Measurements from ENCODE around the gene PAM16. TPM values are rescaled to one million over a fixed set of nuclear protein-coding genes. Genes with fewer than 3 reads are reported as not detected.
A peak's percentile ranks its signal among the peaks of the same experiment; 100 is the strongest.

The PAM16 gene
- polyA plus RNA-seq, 12 donors = 16.3 to 28.6 (median 20.4) TPM; not detected in 2

DNA sequence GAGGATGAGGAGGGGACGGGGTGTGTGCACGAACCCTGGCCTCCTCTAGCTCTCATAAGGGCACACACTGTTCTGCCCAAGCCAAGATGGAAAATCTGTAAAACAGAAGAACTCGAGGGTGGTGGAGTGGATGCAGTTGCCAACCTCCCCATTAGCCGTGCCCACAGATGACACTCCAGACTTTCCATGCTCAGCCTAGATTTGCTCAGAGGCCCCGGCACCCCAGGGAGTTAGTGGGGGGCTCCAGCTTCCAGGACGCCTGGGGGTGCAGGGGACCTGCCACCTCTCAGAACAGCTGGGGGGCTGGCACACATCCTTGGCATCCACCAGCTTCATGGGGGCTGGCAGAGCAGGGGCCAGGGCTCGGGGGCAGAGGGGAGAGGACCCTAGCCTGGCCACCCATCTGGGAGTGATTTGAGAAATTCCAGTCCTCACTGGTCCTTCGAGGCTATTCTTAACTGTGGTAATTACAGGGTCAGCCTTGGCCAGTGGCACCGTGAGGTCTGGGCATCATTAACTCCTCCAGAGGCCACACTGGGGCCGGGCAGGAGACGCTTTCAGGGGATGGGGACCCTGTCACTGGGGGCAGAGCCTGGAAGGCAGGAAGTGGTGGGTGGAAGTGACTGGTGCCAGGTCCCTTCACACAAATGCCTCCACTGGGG is 34.8 kb upstream of the PAM16 start:
- DNase-seq = no peak

DNA sequence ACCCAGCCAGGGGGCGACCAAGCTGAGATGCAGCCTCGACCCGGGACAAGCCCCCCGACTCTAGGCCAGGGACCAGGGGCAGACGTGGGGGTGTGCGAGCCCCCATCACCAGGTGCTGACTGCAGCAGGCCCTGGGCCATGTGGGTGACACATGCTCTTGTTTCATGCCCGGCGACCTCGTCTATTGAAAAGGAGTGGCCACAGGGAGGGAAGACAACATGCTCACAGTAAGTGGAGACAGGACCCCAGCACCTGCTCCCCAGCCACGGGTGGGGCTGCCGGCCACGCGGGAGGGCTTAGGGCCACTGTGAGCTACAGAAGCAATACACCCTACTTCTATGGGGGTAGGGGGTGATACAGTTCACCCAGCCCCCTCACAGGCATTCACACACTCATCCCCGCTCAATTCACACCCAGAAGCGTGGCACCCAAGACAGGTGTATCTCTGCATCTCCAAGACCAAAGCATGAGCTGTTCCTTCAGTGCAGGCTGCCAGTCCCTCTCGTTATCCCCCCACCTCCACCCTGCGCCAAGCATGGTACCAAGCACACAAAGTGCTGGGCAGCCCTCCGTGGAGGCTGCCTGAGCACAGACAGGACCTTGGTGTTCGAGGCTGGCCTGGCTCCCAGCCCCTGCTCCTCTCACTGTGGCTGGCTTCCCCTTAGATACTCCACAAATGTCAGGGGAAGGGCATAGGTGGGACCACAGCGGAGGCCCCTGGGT is 34.1 kb upstream of the PAM16 start:
- no peak for DNase-seq

- DNase-seq = no peak
Observed at GRCh38 chr16:4384509-4384942, 33.4 kb upstream of the PAM16 start.

DNA sequence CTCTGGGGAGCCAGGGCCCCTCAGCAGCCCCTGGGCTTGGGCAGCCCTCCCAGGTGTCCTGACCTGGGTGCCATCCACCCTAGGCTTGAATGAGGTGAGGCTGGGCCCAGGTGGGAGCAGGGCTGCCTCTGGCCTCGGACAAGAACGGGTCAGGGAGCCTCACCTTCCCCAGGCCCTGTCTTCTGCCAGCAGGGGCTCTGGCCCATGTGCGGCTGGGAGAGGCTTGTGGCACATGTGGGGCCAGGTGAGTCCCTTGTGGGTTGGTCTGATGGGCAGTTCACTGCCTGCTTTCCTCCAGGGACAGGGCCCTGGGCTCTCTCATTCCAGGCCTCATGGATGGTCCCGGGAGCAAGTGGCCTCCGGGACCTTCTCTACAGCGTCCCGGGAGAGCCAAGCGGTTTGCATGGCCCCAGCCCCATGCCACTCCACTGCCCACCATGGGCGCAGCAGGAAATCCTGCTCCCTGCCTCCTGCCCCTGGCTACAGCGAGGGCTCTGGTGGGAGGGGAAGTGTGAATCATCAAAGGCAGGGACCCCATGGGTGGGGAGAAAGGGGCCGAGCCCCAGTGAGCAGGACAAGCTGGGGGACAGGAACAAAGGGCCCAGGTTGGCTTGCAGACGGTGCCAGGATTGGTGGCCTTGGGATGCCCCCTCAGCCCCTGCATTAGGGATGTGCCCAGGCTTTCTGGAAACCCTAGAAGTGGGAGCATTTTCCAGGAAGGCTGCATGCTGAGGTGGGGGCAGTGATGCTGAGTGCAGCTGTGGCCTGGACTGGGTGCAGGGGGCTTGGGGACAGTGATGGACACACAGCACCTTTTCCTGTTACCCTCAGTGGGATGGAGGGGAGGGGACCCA is 32.7 kb upstream of the PAM16 start:
- no peak for DNase-seq

DNA sequence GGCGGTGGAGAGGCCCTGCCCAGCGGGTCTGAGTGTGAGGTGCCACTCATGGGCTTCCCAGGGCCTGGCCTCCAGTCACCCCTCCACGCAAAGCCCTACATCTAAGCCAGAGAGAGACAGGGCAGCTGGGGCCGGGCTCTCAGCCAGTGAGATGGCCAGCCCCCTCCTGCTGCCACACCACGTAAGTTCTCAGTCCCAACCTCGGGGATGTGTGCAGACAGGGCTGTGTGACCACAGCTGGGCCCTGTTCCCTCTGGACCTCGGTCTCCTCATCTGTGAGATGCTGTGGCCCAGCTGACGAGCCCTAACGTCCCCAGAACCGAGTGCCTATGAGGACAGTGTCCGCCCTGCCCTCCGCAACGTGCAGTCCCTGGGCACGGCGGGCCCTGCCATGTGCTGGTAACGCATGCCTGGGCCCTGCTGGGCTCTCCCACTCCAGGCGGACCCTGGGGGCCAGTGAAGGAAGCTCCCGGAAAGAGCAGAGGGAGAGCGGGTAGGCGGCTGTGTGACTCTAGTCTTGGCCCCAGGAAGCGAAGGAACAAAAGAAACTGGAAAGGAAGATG is 31.8 kb upstream of the PAM16 start:
- no peak for DNase-seq

- DNase-seq = no peak
Observed at GRCh38 chr16:4381935-4382794, 31.0 kb upstream of the PAM16 start.

GRCh38 chr16:4381072-4381934 is 30.2 kb upstream of the PAM16 start:
- no peak for DNase-seq

- DNase-seq = peak; percentile 74
Observed at GRCh38 chr16:4380119-4381063, 29.3 kb upstream of the PAM16 start.

DNA sequence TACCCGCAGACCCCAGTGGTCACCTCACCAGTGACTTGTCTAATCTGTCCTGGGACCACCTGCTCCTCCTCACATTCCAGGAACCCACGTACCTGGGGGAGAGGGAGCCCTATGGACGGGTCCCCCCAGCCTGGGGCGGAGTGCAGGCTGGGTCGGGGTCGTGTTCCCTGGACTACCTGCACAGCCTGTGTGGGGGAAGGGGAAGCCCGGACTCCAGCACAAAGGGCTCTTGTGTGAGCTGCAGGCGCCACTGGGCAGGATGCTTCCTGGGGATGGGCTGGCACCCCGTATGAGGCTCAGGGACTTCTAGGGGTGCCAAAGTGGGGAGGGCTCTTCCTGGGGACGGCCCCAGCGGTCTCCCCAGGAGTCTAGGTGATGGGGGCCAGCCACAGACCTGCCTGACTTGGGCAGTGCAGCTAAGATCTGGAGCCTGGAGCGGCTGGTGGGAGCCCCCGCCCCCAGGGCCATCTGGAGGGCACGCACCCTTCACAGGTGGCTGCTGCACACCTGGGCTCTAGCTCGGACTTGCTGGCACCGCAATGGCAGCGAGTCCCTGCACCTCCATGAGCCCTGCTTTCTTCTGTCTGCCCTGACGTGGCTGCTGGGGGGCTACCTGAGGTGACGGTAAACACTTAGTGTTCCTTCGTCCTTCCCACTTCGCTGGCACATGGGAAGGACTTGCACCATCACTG is 28.0 kb upstream of the PAM16 start:
- no peak for DNase-seq

DNA sequence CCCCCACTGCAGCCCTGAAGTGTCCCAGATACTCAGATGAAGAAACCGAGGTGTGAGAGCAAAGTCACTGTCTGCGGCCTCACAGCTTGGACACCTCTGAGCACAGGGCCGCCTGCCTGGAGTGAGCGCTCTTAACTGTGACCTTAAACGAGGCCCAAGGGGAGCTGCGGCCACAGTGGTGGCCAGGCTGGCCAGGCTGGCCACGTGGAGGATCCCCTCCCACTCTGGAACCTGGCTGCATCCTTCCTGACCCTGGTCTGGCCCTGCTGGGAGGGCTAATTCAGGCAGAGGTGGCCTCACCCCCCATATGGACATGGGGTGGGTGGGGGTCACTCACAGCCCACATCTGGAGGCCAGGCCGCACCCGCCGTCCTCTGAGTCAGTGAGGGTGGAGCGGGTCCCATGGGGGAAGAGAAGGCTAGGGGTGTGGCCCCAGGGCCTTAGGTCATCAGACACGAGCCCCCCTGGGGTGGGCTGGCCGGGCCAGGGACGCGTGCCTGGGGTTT is 27.1 kb upstream of the PAM16 start:
- no peak for DNase-seq

GRCh38 chr16:4377573-4378154 is 26.5 kb upstream of the PAM16 start:
- no peak for DNase-seq

GRCh38 chr16:4376893-4377572 is 25.9 kb upstream of the PAM16 start:
- DNase-seq = no peak

- DNase-seq = peak; percentile 80
Observed at GRCh38 chr16:4376126-4376892, 25.2 kb upstream of the PAM16 start.

- DNase-seq = no peak
Observed at GRCh38 chr16:4375717-4376116, 24.6 kb upstream of the PAM16 start.

DNA sequence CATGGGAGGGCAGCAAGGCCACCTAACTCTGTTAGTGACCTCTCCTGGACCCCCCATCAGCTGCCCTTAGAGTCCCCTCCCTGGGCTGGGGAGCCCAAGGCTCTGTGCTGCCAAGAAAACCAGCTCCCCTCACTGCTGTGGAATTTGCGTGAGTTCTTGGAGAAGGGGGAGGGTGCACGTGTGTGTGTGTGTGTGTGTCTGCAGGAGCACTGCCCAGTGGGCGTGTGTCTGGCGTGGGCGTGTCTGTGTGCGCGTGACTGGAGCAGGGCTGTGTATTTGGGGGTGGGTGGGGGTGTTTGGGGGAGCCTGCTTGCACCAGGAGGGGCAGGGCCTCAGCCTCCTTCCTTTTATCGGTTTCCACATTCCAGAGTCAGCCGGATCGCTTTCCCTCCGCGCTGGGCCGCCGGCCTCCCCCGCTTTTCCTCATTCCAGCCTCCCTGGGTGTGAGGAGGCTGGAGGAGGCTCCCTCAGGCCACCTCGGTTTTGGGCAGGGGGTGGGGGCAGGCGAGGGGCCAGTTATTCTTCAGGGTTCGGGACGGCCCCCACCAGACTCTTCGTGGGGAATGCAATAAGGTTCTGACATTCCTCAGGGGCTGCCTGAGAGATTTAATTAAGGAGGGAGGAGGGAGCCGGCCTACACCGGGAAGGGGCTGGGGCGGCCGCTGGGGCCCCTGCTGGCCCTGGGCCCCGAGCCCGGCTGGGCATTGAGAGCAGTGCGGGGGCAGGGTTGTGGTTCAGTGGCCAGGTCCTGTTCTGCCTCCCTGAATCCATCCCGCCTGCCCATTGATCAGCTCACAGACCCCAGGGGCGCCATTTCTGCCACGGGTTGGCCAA is 23.0 kb upstream of the PAM16 start:
- peak; percentile 77 for DNase-seq
